Body of pancreas (tissue), 4 donors: Measurements from ENCODE around the gene RAPGEF5.

Experiments used
- CTCF ChIP-seq, 7 experiments: fragments of 450-650 bp in 4 of 7; fragments of 200-600 bp in 3 of 7; sonication (generic) in 3 of 7; IDR thresholded peaks; one replicate each; pipeline ENCODE4 v1.5.1; 2016 to 2019; ENCODE audit warnings: antibody characterized with exemption in 7 of 7
- POLR2A ChIP-seq, 3 donors: fragments of 450-650 bp; IDR thresholded peaks; one replicate each; pipeline ENCODE4 v1.6.1; 2016; ENCODE audit warnings: antibody characterized with exemption in 3 of 3, mild to moderate bottlenecking in 2 of 3

GRCh38 chr7:22116451-22117030 lies 240.4 kb downstream of the RAPGEF5 start:
- TF ChIP-seq CTCF (IDR thresholded peaks at IDR 0.05) = no peak
- TF ChIP-seq POLR2A (IDR thresholded peaks at IDR 0.05) = no peak
